Muscle layer of colon (tissue), 2 donors: ENCODE data around the gene SERINC5.
"Not testable (repeated sequence)": the region's sequence is repeated elsewhere in the genome, so short reads cannot be mapped to it uniquely, and the experiment has no call there.

Source experiments
- H3K27ac ChIP-seq: one replicate; pipeline ENCODE4 v1.7.0; 2013; ENCODE audit warnings: low read depth, mild to moderate bottlenecking, low read length, moderate library complexity
- H3K27me3 ChIP-seq, 2 donors: one replicate each; pipeline ENCODE4 v1.7.0; 2013; ENCODE audit warnings: low read length in 2 of 2, mild to moderate bottlenecking in 2 of 2; ENCODE audit not compliant: insufficient read depth in 2 of 2, control insufficient read depth in 1 of 2
- H3K36me3 ChIP-seq: one replicate; pipeline ENCODE4 v1.7.0; 2013; ENCODE audit warnings: mild to moderate bottlenecking, low read length; ENCODE audit not compliant: insufficient read depth
- H3K4me1 ChIP-seq: one replicate; pipeline ENCODE4 v1.7.0; 2013; ENCODE audit warnings: mild to moderate bottlenecking, low read length; ENCODE audit not compliant: insufficient read depth
- H3K4me3 ChIP-seq, 2 donors: one replicate each; pipeline ENCODE4 v1.7.0; 2013; ENCODE audit warnings: low read length in 2 of 2, low read depth in 1 of 2, mild to moderate bottlenecking in 1 of 2, moderate library complexity in 1 of 2
- H3K9ac ChIP-seq: one replicate; pipeline ENCODE4 v1.7.0; 2013; ENCODE audit warnings: low read length
- H3K9me3 ChIP-seq: one replicate; pipeline ENCODE4 v1.7.0; 2013; ENCODE audit warnings: mild to moderate bottlenecking, low read length
- donor health status: abdominal sarcoma.
- donor health status: Adenocarcinoma of cecum.

SERINC5 gene

GRCh38 chr5:80125962-80126480 is 129.8 kb downstream of the SERINC5 start:
- Histone ChIP-seq H3K27ac (no peak overlapping the region), H3K9me3 (no peaks in the 10 kb centered on the region), H3K36me3 (no peaks in the 10 kb centered on the region), H3K4me3 (no peak overlapping the region), H3K4me1 (no peaks in the 10 kb centered on the region), H3K27me3 (no peaks in the 10 kb centered on the region), H3K9ac (no peak overlapping the region)

GRCh38 chr5:80125022-80125961 is 130.6 kb downstream of the SERINC5 start:
- Histone ChIP-seq H3K9ac (no peak overlapping the region), H3K9me3 (no peaks in the 10 kb centered on the region), H3K27me3 (no peaks in the 10 kb centered on the region), H3K27ac (no peak overlapping the region), H3K36me3 (no peaks in the 10 kb centered on the region), H3K4me3 (no peak overlapping the region), H3K4me1 (no peaks in the 10 kb centered on the region)

GRCh38 chr5:80124121-80124918 is 131.5 kb downstream of the SERINC5 start:
- Histone ChIP-seq H3K9me3 (no peaks in the 10 kb centered on the region), H3K27me3 (no peaks in the 10 kb centered on the region), H3K4me1 (no peaks in the 10 kb centered on the region), H3K4me3 (no peak overlapping the region), H3K9ac (no peak overlapping the region), H3K27ac (no peak overlapping the region), H3K36me3 (no peaks in the 10 kb centered on the region)

GRCh38 chr5:80122579-80122978 is 133.3 kb downstream of the SERINC5 start:
- Histone ChIP-seq H3K4me1 (no peaks in the 10 kb centered on the region), H3K4me3 (no peak overlapping the region), H3K9me3 (no peaks in the 10 kb centered on the region), H3K27ac (no peak overlapping the region), H3K9ac (no peak overlapping the region), H3K36me3 (no peaks in the 10 kb centered on the region), H3K27me3 (no peaks in the 10 kb centered on the region)

- no peaks in the 10 kb centered on the region for H3K9me3 ChIP-seq
- no peak overlapping the region for H3K27ac ChIP-seq
- H3K36me3 ChIP-seq = no peaks in the 10 kb centered on the region
- no peak overlapping the region for H3K9ac ChIP-seq
- H3K4me1 ChIP-seq = no peaks in the 10 kb centered on the region
- no peak overlapping the region for H3K4me3 ChIP-seq
- no peaks in the 10 kb centered on the region for H3K27me3 ChIP-seq
These were observed 136.5 kb downstream of the SERINC5 start for GRCh38 chr5:80119372-80119771.

GRCh38 chr5:80117446-80117845 is 138.4 kb downstream of the SERINC5 start:
- no peaks in the 10 kb centered on the region for H3K36me3 ChIP-seq
- no peaks in the 10 kb centered on the region for H3K4me1 ChIP-seq
- H3K9ac ChIP-seq = no peak overlapping the region
- no peaks in the 10 kb centered on the region for H3K27me3 ChIP-seq
- no peaks in the 10 kb centered on the region for H3K9me3 ChIP-seq
- H3K27ac ChIP-seq = no peak overlapping the region
- H3K4me3 ChIP-seq = no peak overlapping the region

GRCh38 chr5:80116465-80116864 is 139.4 kb downstream of the SERINC5 start:
- no peak overlapping the region for H3K27ac ChIP-seq
- H3K4me1 ChIP-seq = no peaks in the 10 kb centered on the region
- no peaks in the 10 kb centered on the region for H3K9me3 ChIP-seq
- no peaks in the 10 kb centered on the region for H3K36me3 ChIP-seq
- no peak overlapping the region for H3K4me3 ChIP-seq
- no peaks in the 10 kb centered on the region for H3K27me3 ChIP-seq
- no peak overlapping the region for H3K9ac ChIP-seq

GRCh38 chr5:80116000-80116399 is 139.8 kb downstream of the SERINC5 start:
- H3K36me3 ChIP-seq = no peaks in the 10 kb centered on the region
- H3K4me1 ChIP-seq = peaks cover 4% of the 10 kb centered on the region

GRCh38 chr5:80114860-80115259 is 141.0 kb downstream of the SERINC5 start:
- H3K4me3 ChIP-seq = no peak overlapping the region
- H3K9me3 ChIP-seq = no peaks in the 10 kb centered on the region
- H3K27me3 ChIP-seq = no peaks in the 10 kb centered on the region
- no peak overlapping the region for H3K9ac ChIP-seq
- H3K27ac ChIP-seq = no peak overlapping the region
- H3K36me3 ChIP-seq = no peaks in the 10 kb centered on the region
- H3K4me1 ChIP-seq = peaks cover 16% of the 10 kb centered on the region

More at GRCh38 chr5:80116000-80116399, 139.8 kb downstream of the SERINC5 start:
- Histone ChIP-seq H3K27ac (no peak overlapping the region), H3K9me3 (no peaks in the 10 kb centered on the region), H3K27me3 (no peaks in the 10 kb centered on the region), H3K9ac (no peak overlapping the region), H3K4me3 (no peak overlapping the region)

- H3K27ac ChIP-seq, H3K9me3 ChIP-seq: not testable (repeated sequence)
These were observed 144.4 kb downstream of the SERINC5 start for GRCh38 chr5:80111376-80111990.

More at GRCh38 chr5:80111376-80111990, 144.4 kb downstream of the SERINC5 start:
- not testable (repeated sequence) for H3K36me3 ChIP-seq, H3K4me3 ChIP-seq, H3K9ac ChIP-seq, H3K27me3 ChIP-seq
- peaks cover 22% of the 10 kb centered on the region for H3K4me1 ChIP-seq
